Measurements from ENCODE around the gene ASCC2.

Gene ASCC2

DNA sequence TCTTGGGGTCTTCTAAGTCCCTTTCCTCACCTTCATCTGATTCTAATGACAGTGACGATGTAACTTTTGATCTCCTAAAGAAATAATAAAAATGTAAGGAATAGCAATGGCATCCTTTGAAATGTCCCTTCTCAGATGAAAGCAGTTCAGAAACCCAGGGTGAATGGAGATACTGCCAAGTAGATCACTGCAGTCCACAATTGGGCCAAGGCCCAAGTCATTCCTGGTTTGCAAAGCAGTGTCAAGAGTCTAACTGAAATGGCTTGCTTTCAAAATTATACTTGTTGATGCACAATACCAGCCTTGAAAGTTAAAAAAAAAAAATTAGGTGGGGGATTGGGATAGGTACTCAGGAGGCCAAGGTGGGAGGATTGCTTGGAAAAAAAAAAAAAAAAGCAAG, 20.4 kb downstream of the ASCC2 start:
- DNase-seq (ENCODE audit: low spot score) = no peak

DNA sequence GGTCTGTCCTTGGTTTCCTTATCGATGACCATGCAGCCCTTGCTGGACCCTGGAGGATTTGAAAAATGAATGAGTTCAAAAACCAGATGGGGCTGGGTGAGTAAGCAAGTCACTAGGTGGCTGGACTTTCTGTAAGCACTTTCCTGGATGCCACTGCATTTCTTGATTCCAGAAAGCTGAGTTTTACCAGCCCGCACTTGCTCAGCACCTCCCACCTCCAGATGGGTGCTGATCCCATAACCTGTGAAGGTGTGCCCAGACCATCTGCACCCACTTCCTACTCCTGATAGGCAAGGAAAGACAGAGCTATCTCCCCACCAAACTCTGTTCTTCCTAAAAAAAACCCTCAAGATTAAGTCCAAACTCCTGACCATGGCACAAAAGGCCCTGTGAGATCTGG, 21.1 kb downstream of the ASCC2 start:
- DNase-seq (ENCODE audit: low spot score) = no peak

DNA sequence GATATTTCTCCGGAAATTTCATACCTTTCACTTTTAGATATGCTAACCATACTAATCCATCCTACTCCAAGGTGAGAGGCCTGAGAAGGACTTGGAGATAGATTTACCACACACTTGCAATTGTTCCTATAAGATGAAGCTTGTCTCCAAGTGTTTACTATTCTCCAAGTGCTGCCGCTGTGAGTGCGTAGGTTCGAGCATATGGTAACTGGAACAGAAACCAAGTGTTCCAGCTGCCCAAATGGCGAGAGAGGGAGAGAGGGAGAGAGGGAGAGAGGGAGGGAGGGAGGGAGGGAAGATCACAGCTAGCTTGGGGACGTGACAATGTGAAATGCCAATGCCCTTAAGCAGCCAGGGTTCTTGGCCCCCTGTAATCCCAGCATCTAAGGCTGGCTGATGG, 21.5 kb downstream of the ASCC2 start:
- no peak for DNase-seq (ENCODE audit: low spot score)

DNA sequence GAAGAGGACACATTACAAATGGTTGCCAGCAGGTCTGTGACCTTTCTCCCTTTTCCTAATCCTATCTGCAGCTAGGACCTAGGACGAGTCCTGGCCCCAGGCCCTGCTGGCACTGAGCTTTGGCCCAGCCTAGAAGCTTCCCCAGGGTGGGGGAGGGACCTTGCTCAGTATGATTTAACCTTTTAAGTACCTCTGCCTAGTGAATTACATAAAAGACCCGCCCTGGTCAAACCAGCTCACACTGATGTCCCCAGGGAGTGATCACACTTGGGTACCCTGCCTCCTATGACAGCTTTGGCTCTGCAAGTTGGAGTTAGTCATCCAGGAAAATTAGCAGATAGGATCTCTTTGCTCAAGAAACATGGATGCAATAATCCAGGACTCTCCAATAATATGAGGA, 21.9 kb downstream of the ASCC2 start:
- no peak for DNase-seq (ENCODE audit: low spot score)

DNA sequence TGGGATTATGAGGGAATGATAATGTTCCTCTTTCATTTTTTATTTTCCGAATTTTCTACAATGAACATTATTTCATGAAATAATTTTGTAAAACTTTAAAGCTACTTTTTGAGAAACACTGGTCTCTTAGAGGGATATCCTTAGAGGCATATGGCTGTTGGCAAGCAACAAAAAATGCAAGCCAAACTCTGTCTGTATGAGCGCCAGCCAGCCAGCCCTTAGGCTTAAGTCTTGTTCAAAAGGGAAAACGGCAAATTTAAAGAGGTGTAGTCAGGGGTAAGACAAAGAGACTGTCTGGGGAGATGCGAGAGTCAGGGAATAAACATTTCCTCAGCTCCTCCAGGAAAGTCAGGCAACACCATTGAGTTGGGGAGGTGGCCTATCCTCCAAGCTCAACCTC, 22.5 kb downstream of the ASCC2 start:
- DNase-seq (ENCODE audit: low spot score) = no peak

DNA sequence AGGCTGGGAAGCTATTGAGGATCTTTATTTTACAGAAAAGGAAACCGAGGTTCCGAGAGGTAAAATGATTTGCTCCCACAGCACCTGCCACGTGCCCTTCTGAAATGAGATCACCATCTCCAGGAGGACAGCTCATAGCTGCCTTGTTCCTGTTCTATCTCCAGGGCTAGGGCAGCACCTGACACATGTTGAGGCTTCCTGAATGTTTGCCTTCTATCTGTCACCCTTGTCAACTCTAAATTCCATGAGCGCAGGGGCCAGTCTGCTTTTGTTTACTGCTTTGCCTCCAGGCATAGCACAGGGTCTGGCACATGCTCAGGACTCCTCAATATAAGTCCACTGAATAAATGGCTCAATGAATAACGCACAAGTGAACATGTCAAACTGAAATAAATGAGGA, 24.1 kb downstream of the ASCC2 start:
- no peak for DNase-seq (ENCODE audit: low spot score)

DNA sequence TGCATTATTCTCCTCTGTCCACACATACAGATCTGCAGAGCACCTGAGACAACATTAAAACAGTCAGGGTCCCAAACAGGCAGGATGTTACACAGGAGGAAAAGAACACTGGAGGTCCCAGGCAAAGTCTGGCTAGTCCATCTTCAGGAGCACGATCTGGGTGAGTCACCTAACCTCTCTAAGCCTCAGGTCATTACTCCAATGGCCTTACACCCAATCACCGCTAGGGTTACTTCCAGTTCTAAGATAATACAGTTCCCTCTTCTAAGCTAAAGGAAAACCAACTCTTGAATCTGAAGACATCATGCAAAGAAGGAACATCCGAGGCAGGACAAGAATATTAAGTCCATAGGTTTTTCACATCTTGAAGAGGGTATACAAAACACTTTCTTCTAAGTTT, 24.5 kb downstream of the ASCC2 start:
- DNase-seq (ENCODE audit: low spot score) = no peak

DNA sequence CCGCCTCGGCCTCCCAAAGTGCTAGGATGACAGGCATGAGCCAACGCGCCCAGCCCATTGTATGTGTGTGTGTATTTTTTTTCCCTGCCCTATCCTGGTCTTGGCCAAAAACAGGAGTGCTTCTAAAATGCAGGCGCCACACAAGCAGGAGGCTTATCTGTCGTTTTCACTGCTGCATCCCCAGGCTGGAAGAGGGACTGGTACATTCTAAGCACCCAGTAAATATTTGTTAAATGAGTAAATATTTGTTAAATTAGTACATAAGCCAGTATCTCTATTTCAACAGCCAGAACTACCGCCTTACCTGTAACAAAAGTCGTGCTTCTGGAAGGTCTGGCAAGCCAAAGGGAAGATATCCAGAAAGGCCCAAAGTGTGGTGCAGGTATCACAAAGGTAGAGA, 24.9 kb downstream of the ASCC2 start:
- no peak for DNase-seq (ENCODE audit: low spot score)

DNA sequence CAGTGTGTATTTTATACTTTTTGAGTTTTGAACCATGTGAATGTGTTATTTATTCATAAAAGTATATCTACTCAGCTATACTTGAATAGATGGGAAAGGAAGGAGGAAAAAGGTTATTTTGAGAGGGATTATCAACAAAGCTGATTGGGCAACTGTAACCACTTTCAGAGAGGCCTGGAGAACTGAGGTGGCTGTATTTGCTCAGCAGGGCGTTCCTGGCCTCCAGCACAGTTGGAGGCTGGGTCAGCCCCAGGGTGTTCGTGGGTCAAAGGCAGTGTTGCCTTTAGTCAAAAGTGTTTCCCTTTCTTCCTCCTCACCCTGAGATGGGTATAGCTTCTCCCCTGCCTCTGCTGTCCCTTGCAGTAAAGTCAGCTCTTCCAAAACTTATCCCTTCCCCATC, 26.7 kb downstream of the ASCC2 start:
- DNase-seq (ENCODE audit: low spot score) = no peak

DNA sequence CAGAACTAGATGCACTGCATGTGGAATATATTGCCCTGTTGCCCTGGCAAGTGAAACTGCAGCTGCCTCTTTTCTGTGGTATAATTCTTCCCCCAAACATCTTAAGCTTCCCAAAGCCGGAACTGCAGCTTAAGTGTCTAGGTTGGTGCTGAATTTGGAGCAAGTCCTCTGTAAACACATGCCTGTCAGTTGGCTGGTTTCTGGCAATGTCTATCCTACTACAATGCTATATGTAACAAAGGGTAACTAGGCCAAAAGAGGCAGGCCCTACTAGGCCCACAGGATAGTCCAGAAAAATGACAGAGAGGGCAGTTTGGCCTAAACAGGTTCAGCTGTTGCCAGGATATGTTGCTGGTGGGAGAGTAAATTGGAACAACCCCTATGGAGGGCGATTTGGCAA, 27.9 kb downstream of the ASCC2 start:
- DNase-seq (ENCODE audit: low spot score) = no peak

DNA sequence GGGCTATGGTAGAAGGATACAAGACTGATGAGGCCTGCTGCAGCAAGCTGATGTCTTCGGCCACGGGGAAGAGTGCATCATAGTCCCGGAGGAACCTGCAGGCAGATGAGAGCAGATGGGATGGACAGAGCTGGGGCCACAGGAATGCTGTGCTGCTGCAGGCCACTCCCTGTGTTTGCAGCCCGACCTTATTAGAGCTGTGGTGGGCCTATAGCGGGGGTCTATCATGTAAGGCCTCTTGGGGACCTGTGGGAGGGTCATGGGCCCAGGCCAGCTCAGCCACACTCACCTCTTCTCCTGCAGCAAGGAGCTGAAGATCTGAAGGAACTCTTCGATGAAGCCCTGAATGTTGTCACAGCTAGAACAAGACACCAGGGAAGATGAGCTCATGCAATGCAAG, 31.9 kb downstream of the ASCC2 start:
- DNase-seq (ENCODE audit: low spot score) = no peak

DNA sequence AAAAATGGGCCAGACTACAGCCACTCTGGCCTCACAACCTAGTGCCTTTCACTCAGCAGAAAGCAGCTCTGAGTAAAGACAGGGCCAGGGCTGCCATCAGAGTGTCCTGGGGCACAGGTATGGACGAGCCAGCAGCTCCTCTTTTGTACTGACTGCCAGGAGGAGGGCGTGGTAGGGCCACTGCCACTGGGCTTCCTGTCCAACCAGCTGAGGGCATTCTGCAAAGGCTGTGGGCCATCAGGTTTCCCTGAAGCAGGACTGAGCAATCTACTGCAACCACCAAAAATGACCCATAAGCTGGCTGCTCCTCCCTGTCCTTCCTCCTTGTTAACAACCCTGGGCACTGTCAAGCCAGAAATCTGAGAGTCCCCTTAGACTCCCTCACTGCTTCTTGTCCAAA, 33.1 kb downstream of the ASCC2 start:
- DNase-seq (ENCODE audit: low spot score) = no peak

DNA sequence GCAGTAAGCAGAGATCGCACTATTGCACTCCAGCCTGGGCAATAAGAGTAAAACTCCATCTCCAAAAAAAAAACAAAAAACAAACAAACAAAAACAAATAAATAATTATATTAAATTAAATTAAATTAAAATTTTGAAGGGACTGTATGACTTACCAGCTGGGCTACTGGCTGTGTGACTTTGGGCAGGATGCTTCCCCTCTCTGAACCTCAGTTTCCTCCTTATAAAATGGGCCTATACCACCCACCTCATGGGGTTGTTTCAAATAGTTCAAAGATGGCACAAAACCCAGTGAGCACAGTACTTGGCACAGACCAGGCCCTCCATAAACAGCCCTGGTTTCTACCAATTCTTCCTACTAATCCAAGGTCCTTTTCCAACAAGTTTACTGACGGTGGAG, 34.9 kb downstream of the ASCC2 start:
- DNase-seq (ENCODE audit: low spot score) = no peak

DNA sequence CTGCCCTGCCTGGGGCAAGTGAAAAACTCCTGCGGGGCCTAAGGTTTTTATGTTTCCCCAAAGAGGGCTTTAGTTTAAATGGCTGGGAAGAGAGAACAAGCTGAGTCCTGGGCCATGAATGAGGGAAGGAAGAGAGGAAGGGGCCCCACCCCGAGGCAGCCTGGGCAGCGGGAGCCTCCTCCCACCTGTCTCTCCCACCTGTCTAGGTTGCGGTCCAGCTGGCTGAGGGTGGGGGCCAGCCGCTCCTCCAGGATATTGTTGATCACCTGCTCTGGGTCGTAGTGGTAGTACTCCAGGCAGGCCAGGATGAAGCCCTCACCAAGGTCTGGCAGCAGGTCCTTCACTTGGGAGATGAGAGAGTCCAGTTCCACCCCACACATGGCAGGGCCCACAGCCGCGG, 36.3 kb downstream of the ASCC2 start:
- DNase-seq (ENCODE audit: low spot score) = no peak

DNA sequence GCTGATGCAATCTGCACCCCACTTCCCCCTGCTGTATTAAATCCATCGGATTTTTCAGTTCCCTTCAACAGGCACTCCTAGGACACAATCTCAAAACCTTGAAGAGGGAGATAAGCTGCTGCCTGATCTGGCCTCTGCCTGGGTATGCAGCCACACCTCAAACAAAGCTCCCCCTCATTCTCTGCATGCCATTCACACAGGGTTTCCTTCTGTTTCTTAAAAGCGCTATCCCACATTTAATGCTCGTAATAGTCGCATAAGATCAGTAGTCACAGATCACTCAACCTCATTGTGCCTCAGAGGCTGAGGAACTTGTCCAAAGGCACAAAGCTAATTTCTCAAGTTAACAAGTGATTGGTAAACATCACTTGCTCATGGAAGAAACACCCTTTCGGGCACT, 36.9 kb downstream of the ASCC2 start:
- no peak for DNase-seq (ENCODE audit: low spot score)

DNA sequence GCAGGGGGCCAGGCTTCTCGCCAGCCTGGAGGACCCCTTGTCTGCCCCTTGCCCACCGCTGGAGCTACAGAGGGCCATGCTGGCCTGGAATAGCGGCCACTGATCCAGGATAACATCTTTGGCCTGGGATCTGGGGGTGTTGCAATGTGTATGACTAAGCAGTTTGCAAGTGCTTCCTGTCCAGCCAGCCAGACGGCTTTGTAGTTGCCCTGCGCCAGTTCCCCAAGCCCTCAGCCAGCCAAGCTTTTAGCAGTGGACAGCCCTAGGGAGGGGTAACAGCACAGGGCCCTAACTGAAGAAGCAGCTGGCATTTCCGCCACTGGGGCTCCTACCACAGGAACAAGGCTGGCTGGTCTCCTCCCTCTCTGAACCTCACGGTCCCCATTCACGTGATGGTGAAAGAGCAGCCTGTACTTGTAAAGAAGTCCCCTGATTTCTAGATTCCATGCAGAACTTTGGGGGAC, 38.8 kb downstream of the ASCC2 start:
- no peak for DNase-seq (ENCODE audit: low spot score)

DNA sequence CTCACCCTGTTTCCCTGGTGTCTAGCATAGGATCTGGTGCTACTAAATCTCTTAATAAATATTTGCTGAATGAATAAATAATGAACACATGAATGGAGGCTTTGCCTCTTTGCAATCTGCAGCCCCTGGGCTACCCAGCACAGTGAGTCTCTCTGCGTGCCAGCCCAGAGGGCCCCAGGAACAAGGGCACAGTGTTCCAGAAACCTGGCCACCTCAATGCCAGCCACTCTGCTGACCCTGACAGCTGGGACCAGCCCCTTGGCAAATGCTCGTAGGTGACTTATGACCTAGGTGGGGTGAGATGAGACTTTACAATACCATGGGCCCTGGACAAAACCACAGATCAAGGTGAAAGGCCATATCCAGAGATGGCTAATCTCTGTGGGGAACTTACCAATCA, 39.3 kb downstream of the ASCC2 start:
- DNase-seq (ENCODE audit: low spot score) = no peak

DNA sequence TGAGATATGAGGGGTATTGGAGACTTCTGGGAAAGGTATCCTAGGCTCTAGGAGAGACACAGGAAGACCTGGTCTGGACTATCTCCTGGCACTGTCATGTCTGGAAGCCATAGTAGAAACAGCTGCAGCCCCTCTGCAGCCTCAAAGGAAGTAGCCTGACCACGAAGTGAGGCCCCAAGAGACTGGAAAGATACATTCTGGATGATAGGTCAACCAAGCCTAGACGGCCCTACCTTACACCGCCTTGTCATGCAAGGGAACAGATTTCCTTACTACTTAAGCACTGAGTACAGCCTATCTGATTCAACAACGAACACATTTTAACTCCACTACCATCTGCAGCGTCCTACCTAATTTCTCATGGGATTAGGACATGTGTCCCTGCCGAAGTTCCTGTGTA, 39.8 kb downstream of the ASCC2 start:
- DNase-seq (ENCODE audit: low spot score) = no peak

DNA sequence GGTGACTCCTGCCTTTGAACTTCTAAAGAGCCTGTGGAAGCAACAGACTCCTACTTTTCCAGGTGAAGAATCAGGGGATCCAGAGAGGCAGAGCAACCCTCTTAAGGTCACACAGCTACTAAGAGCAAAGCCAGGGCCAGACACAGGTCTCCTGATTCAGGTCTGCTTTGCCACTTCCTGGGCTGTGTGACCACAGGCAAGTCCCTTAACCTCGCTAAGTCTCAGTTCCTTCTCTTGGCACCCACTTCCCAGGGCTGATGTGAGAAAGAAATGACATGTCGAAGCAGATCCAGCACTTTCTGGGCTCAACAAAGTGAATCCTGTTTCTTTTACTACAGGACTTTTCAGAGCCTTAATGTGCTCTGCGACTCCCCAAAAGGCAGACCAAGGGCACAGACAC, 40.7 kb downstream of the ASCC2 start:
- DNase-seq (ENCODE audit: low spot score) = no peak

DNA sequence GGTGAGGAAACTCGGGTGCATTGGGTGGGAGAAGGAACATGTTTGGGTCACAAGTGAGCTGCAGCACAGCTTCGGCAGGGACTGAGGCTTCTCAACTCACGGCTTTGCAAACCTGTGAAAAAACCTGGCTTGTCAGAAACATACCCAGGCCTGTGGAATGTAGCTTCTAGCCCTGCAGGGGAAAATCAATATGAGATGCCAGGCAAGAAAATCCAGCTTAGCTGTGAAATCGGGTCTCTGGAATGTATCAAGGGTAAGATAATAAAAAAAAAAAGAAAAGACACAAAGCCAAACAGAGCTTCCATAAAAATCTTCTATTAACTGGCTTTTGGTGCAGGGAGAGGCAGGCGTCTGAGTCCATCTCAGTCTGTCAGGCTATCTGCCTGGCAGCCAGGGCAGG, 42.4 kb downstream of the ASCC2 start:
- no peak for DNase-seq (ENCODE audit: low spot score)

DNA sequence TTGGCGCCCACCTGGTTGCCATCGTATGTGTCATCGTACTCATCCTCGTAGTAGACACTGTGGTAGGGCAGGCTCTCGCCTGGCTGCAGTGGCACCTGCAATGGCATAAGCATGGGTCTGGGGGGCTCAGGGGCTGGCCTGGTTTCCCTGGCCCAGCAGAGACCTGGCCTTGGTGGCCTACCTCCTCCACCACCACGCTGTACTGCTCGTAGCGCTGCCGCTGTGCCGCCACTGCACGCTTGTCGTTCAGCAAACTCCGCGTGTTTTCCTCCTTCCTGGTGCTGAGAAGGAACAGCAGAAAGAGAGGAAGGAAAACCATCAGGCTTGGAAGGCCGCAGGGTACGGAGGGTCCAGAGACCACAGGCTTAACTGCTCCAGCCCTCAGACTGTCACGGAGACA, 44.7 kb downstream of the ASCC2 start:
- no peak for DNase-seq (ENCODE audit: low spot score)

DNA sequence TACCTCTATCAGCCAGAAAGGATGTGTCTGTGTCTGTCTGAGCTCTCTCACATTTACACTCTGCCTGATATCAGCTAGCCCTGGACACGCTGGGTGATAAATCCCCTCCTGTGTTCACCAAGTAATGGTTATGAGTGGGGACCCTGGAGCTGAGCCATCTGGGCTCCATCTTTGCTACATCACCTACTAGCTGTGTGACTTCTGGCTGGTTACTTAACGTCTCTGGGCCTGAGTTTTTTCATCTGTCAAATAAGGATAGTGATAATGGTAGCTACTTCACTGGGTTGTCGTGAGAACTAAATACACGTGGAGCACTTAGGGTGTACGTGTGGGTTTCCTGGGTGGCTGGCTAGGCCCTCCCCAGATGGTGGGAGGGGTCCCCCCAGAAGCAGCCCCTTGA, 48.0 kb downstream of the ASCC2 start:
- no peak for DNase-seq (ENCODE audit: low spot score)

DNA sequence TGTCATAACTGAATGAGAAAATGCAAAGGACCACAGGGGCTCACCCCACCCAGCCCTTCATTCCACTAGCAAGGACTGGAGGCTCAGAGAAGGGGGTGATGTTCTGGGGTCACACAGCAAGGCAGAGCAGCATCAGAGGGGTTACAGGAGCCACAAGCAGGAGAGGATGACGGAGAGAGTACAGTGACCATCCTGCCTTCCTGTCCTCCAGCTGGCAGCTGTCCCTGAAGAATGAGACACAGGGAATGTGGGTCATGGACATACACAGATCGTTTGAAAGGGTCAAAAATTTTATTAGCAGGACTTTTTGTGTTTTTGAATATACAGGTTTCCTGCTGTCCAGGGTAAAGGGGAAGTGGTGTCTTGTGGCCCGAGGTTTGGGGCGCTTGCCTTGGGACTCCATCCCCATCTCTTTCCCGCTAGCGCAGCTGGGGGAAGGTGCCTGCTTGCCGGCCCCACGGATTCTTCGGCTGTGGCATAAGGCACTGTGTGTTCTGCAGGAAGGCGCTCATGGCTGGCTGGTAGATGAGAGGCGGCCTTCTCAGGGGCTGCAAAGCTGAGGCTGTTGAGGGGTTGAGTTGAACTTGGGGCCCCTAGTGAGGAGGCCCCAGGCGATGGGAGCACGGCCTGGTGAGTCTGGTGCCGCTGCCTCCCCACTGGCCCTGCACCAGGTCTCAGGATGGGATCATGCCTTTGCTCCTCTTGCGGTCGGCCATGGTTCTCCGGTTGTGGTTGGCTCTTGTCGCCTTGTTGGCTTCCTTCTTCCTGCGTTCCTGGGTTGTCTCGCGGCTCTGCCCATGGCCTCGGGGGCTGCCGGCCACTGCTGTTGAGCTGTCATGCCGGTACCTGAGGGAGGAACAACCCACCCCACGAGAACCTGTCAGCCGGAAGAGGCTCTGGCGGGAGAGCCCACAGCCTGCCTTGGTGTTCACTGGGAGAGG, 49.5 kb downstream of the ASCC2 start:
- no peak for DNase-seq (ENCODE audit: low spot score)

DNA sequence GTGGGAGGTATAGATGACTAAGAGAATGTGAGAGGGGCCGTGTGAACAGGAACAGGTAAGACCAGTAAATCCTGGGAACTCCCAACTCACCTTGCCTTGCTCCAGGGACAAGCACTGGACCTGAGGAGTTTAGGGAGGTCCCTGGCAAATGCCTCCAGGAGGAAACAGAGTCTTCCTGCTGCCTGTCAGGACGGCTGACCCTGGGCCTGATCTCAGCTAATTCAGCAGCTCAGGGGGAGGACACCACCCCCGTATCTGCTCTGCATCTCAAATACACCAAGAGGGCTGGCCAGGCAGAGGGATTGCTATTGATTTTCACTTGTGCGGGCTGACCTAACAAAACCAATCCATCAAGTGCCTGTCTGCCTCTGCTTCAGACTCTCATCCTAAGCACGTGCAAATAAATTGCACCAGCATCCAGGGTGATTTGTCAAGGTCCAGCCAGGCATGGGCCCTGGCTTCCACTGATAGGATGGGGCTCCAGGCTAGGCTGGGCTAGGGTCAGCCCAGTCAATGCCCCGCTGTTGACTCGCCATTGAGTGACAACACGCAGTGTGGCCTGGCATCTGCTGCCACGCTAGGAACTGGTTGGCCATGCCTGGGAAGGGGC, 50.6 kb downstream of the ASCC2 start:
- no peak for DNase-seq (ENCODE audit: low spot score)

All from germinal center (tissue), 1 donor.